Measurements from ENCODE around the gene CDC16.

GRCh38 chr13:114219392-114219791 is 15.3 kb upstream of the CDC16 start:
- no peak for TF ChIP-seq CTCF (IDR thresholded peaks at IDR 0.05; ENCODE audit: control extremely low read depth in 1 of 3, insufficient read depth in 1 of 3, low read depth in 1 of 3, low read length in 3 of 3)
- TF ChIP-seq FOSL1 (IDR thresholded peaks at IDR 0.05; ENCODE audit: insufficient read depth, low read depth, low read length) = no peak
- no peak for TF ChIP-seq NRF1 (IDR thresholded peaks at IDR 0.05; ENCODE audit: low read depth, low read length)
- TF ChIP-seq EZH2 (IDR thresholded peaks at IDR 0.05; ENCODE audit: low read depth, low read length, severe bottlenecking) = no peak
- TF ChIP-seq TAF1 (IDR thresholded peaks at IDR 0.05; ENCODE audit: low read depth, low read length) = no peak
- no peak for TF ChIP-seq RFX5 (IDR thresholded peaks at IDR 0.05; ENCODE audit: borderline replicate concordance, low read depth, low read length)
- TF ChIP-seq CHD2 (IDR thresholded peaks at IDR 0.05; ENCODE audit: low read length) = no peak
- TF ChIP-seq SP1 (IDR thresholded peaks at IDR 0.05; ENCODE audit: low read depth, low read length) = no peak
- no peak for TF ChIP-seq POLR2A (IDR thresholded peaks at IDR 0.05; ENCODE audit: control extremely low read depth in 1 of 2, low read depth in 2 of 2, low read length in 2 of 2)
- TF ChIP-seq KDM5A (IDR thresholded peaks at IDR 0.05; ENCODE audit: low read length) = no peak
